CD14-positive monocyte (primary cell): ENCODE measurements around the gene METTL17. TPM values are rescaled to one million over a fixed set of nuclear protein-coding genes. Genes with fewer than 3 reads are reported as not detected.
"Not testable (repeated sequence)": the region's sequence is repeated elsewhere in the genome, so short reads cannot be mapped to it uniquely, and the experiment has no call there.

Source experiments
- DNase-seq, 3 donors: peaks; one replicate each; pipeline ENCODE4 v3.0.0-alpha.2; 2011 to 2022
- H2AFZ ChIP-seq: 2 replicates; pipeline ENCODE4 v1.6.0; 2012; ENCODE audit warnings: mild to moderate bottlenecking, low read depth, low read length, inconsistent platforms; ENCODE audit not compliant: insufficient read depth, poor library complexity, severe bottlenecking
- H3K27ac ChIP-seq, 2 donors: 1 replicate in 1 of 2; 2 replicates in 1 of 2; pipeline ENCODE4 v1.5.1; 2012 to 2013; ENCODE audit warnings: low read length in 2 of 2, control low read depth in 1 of 2, inconsistent platforms in 1 of 2, low read depth in 1 of 2, mild to moderate bottlenecking in 1 of 2
- H3K27me3 ChIP-seq, 2 donors: one replicate each; pipeline versions ENCODE4 v1.6.0 to v1.6.1; 2011 to 2013; ENCODE audit warnings: low read length in 2 of 2; ENCODE audit not compliant: control insufficient read depth in 2 of 2, insufficient read depth in 2 of 2
- H3K36me3 ChIP-seq, 2 donors: replicated peaks in 1 of 2; 1 replicate in 1 of 2; 2 replicates in 1 of 2; pipeline versions ENCODE4 v1.5.1 to v1.6.1; 2012 to 2013; ENCODE audit warnings: low read length in 2 of 2, control low read depth in 1 of 2, inconsistent platforms in 1 of 2, mild to moderate bottlenecking in 1 of 2; ENCODE audit not compliant: insufficient read depth in 2 of 2, control insufficient read depth in 1 of 2
- H3K4me1 ChIP-seq, 2 donors: 1 replicate in 1 of 2; 2 replicates in 1 of 2; pipeline versions ENCODE4 v1.5.1 to v1.6.1; 2012 to 2013; ENCODE audit warnings: low read length in 2 of 2, control low read depth in 1 of 2, inconsistent platforms in 1 of 2, mild to moderate bottlenecking in 1 of 2, moderate library complexity in 1 of 2; ENCODE audit not compliant: insufficient read depth in 2 of 2, control insufficient read depth in 1 of 2
- H3K4me2 ChIP-seq: replicated peaks from 2 replicates; pipeline ENCODE3; 2012; ENCODE audit warnings: low read length, moderate library complexity, mild to moderate bottlenecking; ENCODE audit not compliant: poor library complexity, severe bottlenecking; ENCODE audit errors: extremely low read depth
- H3K4me3 ChIP-seq, 3 experiments: fragments of 200-600 bp in 1 of 3; sonication (generic) in 1 of 3; replicated peaks in 1 of 3; 1 replicate in 2 of 3; 2 replicates in 1 of 3; pipeline ENCODE4 v1.5.1; 2011 to 2013; ENCODE audit warnings: low read length in 3 of 3, mild to moderate bottlenecking in 3 of 3, control low read depth in 2 of 3, low read depth in 2 of 3, inconsistent platforms in 1 of 3, moderate library complexity in 1 of 3
- H3K79me2 ChIP-seq: 2 replicates; pipeline ENCODE4 v1.6.0; 2012; ENCODE audit warnings: mild to moderate bottlenecking, control low read depth, inconsistent platforms, low read length, moderate library complexity; ENCODE audit not compliant: insufficient read depth
- H3K9ac ChIP-seq: 2 replicates; pipeline ENCODE4 v1.6.0; 2017; ENCODE audit warnings: low read length, mild to moderate bottlenecking; ENCODE audit not compliant: insufficient read depth, poor library complexity, severe bottlenecking
- H3K9me3 ChIP-seq, 2 donors: replicated peaks in 1 of 2; 1 replicate in 1 of 2; 2 replicates in 1 of 2; pipeline versions ENCODE4 v1.5.1 to v1.6.1; 2012 to 2013; ENCODE audit warnings: low read length in 2 of 2, control low read depth in 1 of 2; ENCODE audit not compliant: control insufficient read depth in 1 of 2, insufficient read depth in 1 of 2
- H4K20me1 ChIP-seq: 2 replicates; pipeline ENCODE4 v1.6.0; 2012; ENCODE audit warnings: mild to moderate bottlenecking, low read length, control low read depth, moderate library complexity; ENCODE audit not compliant: insufficient read depth
- H3K27ac Mint-ChIP-seq, 7 donors: one replicate each; pipeline ENCODE4 v1.8.0; 2020; ENCODE audit warnings: mild to moderate bottlenecking in 7 of 7, mixed read lengths in 7 of 7, moderate library complexity in 6 of 7, inconsistent platforms in 2 of 7
- H3K27me3 Mint-ChIP-seq, 3 donors: one replicate each; pipeline ENCODE4 v1.8.0; 2021 to 2022; ENCODE audit warnings: low read depth in 3 of 3, mild to moderate bottlenecking in 3 of 3, mixed read lengths in 3 of 3, moderate library complexity in 3 of 3, inconsistent platforms in 1 of 3
- H3K36me3 Mint-ChIP-seq, 2 donors: one replicate each; pipeline ENCODE4 v1.8.0; 2020; ENCODE audit warnings: mixed read lengths in 2 of 2, inconsistent platforms in 1 of 2, mild to moderate bottlenecking in 1 of 2
- H3K4me1 Mint-ChIP-seq: one replicate; pipeline ENCODE4 v1.8.0; 2020; ENCODE audit warnings: mild to moderate bottlenecking, mixed read lengths
- H3K4me3 Mint-ChIP-seq, 2 donors: one replicate each; pipeline ENCODE4 v1.8.0; 2020; ENCODE audit warnings: mild to moderate bottlenecking in 2 of 2, mixed read lengths in 2 of 2, moderate library complexity in 1 of 2
- H3K9me3 Mint-ChIP-seq, 7 donors: one replicate each; pipeline ENCODE4 v1.8.0; 2020 to 2022; ENCODE audit warnings: mixed read lengths in 7 of 7, mild to moderate bottlenecking in 6 of 7, moderate library complexity in 6 of 7, inconsistent platforms in 2 of 7
- WGBS: methylation state at CpG from one replicate; pipeline ENCODE4 v1.1.5; 2013; ENCODE audit warnings: missing lambda C conversion rate; ENCODE audit not compliant: insufficient coverage; 5-methylcytosine and 5-hydroxymethylcytosine counted together
- intact Hi-C, 2 donors: fragments of 100-400 bp; cut with micrococcal nuclease; formaldehyde crosslinking; loops; one replicate each; pipeline versions ENCODE4 v1.15.0 to v1.15.1; 2023
- polyA plus RNA-seq, 3 donors: library from polyadenylated mRNA; depleted of rRNA in 1 of 3; unstranded in 2 of 3; stranded (reverse) in 1 of 3; fragments of 300-500 nt in 2 of 3; fragments of >200 nt in 1 of 3; fragmentation: Illumina TruSeq in 2 of 3; gene quantifications; 1 replicate in 2 of 3; 2 replicates in 1 of 3; pipeline ENCODE4 v1.2.3, GENCODE V29; 2012 to 2021

The METTL17 gene
- polyA plus RNA-seq, 3 donors: 20.1 to 137 (median 21.1) TPM

DNA sequence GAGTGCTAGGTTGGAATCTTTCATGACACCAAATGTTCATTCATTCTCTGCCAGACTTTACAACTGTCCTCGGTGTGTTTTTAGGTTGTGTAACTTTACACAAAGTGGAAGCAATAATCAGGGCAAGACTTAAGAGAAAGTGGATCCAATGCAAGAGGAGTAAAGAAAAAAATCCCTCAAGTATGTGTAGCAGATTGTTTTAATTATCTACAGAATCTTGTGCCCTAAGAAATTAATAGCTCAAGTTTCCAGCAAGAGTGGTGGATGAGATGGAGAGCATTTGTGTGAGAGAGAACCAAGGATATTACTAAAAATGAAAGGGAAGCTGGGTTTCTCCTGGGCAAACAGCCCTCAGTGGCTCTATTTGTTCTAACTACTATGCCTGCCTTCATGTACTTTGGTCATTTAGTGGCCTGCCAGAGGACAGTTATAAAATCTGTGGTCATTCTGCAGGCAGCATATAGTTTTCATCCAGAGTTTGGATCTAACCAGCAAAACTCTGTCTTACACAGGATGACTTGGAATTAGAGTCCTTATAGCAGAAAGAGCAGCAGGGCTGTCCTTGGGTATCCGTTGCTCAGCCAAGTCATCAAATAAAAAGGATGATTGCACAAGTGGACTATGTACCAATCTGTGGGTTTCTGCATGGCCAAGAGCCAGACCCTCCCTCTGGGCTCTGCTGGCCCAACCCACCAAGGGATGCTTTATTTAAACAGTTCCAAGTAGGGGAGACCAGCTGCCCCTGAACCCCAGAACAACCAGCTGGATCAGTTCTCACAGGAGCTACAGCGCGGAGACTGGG is 34.8 kb upstream of the METTL17 start, which contains the start of gene RNASE2:
TSS of gene RNASE2 (plus strand) at position 752 of the 802 bp plus-strand sequence. CDS start 285 bp downstream, outside the sequence.
- H3K27ac Mint-ChIP-seq: peak within 1 kb of the TSS; percentile 93 to 97 (median 95)
- 0% methylated on average over 3 of the region's 4 CpGs for WGBS
- H3K9ac ChIP-seq: peak within 1 kb of the TSS; percentile 48

DNA sequence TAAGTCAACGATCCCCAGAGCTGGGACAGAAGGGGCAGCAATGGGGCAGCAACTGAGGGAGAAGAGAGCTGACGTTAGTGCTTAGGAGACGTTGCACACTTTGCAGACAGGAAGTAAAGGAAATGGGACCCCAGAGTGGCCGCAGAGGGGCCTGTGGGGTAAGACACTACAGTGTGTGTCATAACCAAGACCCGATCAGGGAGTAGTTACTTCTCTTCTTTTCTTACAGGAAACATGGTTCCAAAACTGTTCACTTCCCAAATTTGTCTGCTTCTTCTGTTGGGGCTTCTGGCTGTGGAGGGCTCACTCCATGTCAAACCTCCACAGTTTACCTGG is 34.3 kb upstream of the METTL17 start:
- Histone ChIP-seq H2AFZ (peak overlapping the region; percentile 43), H3K4me3 (peak overlapping the region; percentile 24 to 71 (median 28)), H3K4me1 (peaks cover 45 to 56% of the 10 kb centered on the region in 2 donors), H3K4me2 (peak overlapping the region; percentile 82), H3K9ac (peak overlapping the region; percentile 48), H3K27ac (peak overlapping the region; percentile 79 to 85), H3K9me3 (peaks cover 11 to 13% of the 10 kb centered on the region in 2 donors)
- H3K9me3 Mint-ChIP-seq: peaks cover 4 to 18% (median 14%) of the 10 kb centered on the region in 7 donors
- H3K79me2 ChIP-seq, H3K27me3 ChIP-seq, H3K36me3 Mint-ChIP-seq, H3K27me3 Mint-ChIP-seq, H3K36me3 ChIP-seq, intact Hi-C loops, H4K20me1 ChIP-seq: not testable (repeated sequence)
- 0% methylated on average over 5 of the region's 5 CpGs for WGBS
- peak; percentile 34 to 81 (median 63) for DNase-seq
- peaks cover 56% of the 10 kb centered on the region for H3K4me1 Mint-ChIP-seq
- peak overlapping the region; percentile 73 to 91 for H3K4me3 Mint-ChIP-seq
- peak overlapping the region; percentile 93 to 97 (median 95) for H3K27ac Mint-ChIP-seq

More for the DNA sequence above, 34.8 kb upstream of the METTL17 start, which contains the start of gene RNASE2:
- H3K27me3 ChIP-seq, H3K27me3 Mint-ChIP-seq, H3K36me3 Mint-ChIP-seq, H3K36me3 ChIP-seq, H3K79me2 ChIP-seq, H4K20me1 ChIP-seq, intact Hi-C loops: not testable (repeated sequence)
- Histone ChIP-seq H3K4me1 (peaks cover 46 to 55% of the 10 kb centered on the region in 2 donors), H3K27ac (peak within 1 kb of the TSS; percentile 79 to 85), H3K4me3 (peak within 1 kb of the TSS; percentile 24 to 71 (median 28)), H2AFZ (peak within 1 kb of the TSS; percentile 43), H3K4me2 (peak within 1 kb of the TSS; percentile 82), H3K9me3 (peaks cover 11 to 13% of the 10 kb centered on the region in 2 donors)
- Mint-ChIP-seq H3K4me1 (peaks cover 56% of the 10 kb centered on the region), H3K4me3 (peak within 1 kb of the TSS; percentile 73 to 91), H3K9me3 (peaks cover 4 to 18% (median 14%) of the 10 kb centered on the region in 7 donors)
- DNase-seq: peak; percentile 32 to 71 (median 66)
